ENCODE measurements around the gene GTPBP3. TPM values are rescaled to one million over a fixed set of nuclear protein-coding genes. Genes with fewer than 3 reads are reported as not detected.

Gene GTPBP3
- total RNA-seq, 2 donors from 2014 or later: 20.7 to 72.5 TPM

DNA sequence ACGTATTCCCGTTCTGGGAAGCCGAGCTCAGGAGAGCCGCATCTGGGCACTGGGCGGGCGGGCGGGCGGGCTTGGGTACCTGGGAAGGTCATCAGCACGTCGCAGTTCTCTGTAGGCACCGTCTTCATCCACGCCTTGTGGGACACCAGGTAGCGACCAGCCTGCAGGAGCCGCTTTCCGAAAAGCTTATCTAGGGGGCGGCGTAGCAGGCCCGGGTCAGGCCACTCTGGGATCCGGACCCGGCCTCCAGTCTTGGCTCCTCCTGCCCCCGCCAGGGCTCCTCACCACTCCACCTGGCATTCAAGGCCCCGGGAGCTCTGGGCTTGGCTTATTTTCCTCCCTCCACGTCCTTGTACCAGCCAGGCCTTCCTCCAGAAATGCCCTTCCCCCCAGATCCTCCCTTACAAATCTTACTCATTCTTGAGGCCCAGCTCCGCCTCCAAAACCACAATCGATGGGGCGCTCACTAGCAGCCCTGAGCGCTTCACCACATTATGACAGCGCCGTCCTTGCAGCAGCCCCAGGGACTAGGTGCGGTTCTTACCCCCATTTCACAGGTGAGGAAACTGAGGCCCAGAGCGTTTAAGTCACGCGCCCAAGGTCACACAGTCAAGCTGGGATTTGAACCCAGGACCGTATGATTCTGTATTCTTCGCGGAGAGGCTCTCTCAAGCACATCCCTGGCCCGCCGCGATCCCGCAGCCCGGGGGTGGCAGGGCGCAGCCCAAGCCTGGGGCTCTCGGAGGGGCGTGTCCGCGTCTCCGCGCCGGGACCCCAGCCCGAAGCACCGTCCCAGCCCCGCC is 3.5 kb upstream of the GTPBP3 start:
- Histone ChIP-seq H3K4me1 (ENCODE audit: control insufficient read depth in 1 of 2, low read depth in 2 of 2) (peaks cover 20 to 40% of the 10 kb centered on the region in 2 donors), H3K27ac (peak overlapping the region in 1 of 2 donors; percentile 47), H3K27me3 (replicated peaks; ENCODE audit: insufficient read depth) (no peaks in the 10 kb centered on the region), H3K4me3 (peak overlapping the region; percentile 97), H3K9me3 (no peaks in the 10 kb centered on the region), H3K36me3 (peaks cover 4% of the 10 kb centered on the region)
- ATAC-seq (ENCODE audit: insufficient number of reproducible peaks, low FRiP score, low read depth) (no peak), DNase-seq (ENCODE audit: low spot score) (no peak)
- TF ChIP-seq, protein P1, sequence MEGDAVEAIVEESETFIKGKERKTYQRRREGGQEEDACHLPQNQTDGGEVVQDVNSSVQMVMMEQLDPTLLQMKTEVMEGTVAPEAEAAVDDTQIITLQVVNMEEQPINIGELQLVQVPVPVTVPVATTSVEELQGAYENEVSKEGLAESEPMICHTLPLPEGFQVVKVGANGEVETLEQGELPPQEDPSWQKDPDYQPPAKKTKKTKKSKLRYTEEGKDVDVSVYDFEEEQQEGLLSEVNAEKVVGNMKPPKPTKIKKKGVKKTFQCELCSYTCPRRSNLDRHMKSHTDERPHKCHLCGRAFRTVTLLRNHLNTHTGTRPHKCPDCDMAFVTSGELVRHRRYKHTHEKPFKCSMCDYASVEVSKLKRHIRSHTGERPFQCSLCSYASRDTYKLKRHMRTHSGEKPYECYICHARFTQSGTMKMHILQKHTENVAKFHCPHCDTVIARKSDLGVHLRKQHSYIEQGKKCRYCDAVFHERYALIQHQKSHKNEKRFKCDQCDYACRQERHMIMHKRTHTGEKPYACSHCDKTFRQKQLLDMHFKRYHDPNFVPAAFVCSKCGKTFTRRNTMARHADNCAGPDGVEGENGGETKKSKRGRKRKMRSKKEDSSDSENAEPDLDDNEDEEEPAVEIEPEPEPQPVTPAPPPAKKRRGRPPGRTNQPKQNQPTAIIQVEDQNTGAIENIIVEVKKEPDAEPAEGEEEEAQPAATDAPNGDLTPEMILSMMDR (IDR thresholded peaks at IDR 0.05): no peak

DNA sequence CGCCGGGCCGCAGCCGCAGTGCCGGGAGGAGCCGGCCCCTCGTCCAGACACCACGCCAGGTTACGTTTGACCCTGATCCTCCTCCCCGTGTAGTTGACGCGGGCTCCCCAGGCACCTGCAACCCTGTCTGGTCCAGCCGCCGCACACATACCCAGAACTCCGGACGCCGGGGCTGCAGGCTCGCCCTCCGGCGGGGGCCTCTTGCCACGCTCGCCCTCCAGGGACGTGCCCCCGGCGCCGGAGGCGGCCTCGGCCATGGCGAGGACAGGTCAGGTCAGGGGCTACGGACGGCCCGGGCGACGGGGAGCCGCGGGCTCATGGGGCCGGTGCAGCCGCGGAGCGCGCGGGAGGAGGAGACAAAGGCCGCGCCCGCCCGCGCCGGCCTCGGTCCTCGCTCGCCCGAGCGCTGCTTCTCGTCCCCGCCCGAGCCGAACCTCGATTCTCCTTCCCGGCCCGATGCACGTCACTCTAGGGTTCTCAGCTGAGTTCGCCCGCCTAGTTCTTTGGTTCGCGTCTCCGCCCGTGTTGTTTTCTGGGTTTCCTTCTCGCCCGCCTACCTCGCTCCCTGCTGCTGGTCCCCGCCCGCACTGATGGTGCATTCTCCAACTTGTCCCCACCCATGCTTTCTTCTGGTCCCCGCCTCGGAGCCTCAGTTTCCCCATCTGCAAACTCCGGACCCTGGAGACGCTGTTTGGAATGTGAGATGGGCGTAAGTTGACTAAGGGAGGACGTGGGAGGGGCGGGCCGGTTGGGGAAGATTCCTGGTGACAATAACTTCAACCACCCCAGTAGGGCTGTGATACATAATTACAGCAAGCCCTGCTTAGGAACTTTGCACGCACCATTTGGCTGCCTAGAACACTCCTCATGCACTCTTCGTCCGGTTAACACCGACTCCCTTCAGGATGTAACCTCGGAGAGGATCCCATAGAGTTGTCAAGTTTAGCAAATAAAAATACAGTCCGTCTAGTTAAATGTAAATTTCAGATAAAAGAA is 2.6 kb upstream of the GTPBP3 start, which contains the start of gene ANO8:
TSS of gene ANO8 (minus strand) at position 442 of the 996 bp plus-strand sequence. CDS start at position 257, 185 bp downstream.
- H3K9me3 ChIP-seq: no peaks in the 10 kb centered on the region
- peaks cover 4% of the 10 kb centered on the region for H3K36me3 ChIP-seq
- TF ChIP-seq, protein P1 (IDR thresholded peaks at IDR 0.05): no peak
- ATAC-seq (ENCODE audit: insufficient number of reproducible peaks, low FRiP score, low read depth): peak; percentile 50
- peaks cover 20 to 41% of the 10 kb centered on the region in 2 donors for H3K4me1 ChIP-seq (ENCODE audit: control insufficient read depth in 1 of 2, low read depth in 2 of 2)
- peak; percentile 85 for DNase-seq (ENCODE audit: low spot score)
- peak within 1 kb of the TSS; percentile 38 to 47 for H3K27ac ChIP-seq
- no peaks in the 10 kb centered on the region for H3K27me3 ChIP-seq (replicated peaks; ENCODE audit: insufficient read depth)
- H3K4me3 ChIP-seq: peak within 1 kb of the TSS; percentile 97

DNA sequence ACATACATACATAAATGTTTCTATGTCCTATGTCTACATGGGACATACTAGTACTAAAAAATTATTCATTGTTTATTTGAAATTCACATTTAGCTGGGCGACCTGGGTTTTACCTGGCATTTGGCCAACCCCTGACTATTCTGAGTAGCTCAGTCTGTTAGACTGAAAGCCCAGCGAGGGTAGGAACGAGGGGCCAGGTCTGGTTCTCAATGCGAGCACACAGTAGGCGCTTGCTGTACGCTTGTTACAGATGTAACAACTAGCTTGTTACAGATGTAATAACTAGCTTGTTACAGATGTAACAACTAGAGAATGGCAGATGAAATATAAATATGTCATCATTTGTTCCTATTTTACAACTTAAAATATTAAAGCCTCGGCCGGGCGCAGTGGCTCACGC is 1.8 kb upstream of the GTPBP3 start:
- ATAC-seq (ENCODE audit: insufficient number of reproducible peaks, low FRiP score, low read depth) (no peak), DNase-seq (ENCODE audit: low spot score) (no peak)
- TF ChIP-seq, protein P1 (IDR thresholded peaks at IDR 0.05): no peak
- H3K36me3 ChIP-seq: peaks cover 4% of the 10 kb centered on the region
- no peaks in the 10 kb centered on the region for H3K27me3 ChIP-seq (replicated peaks; ENCODE audit: insufficient read depth)
- H3K9me3 ChIP-seq: no peaks in the 10 kb centered on the region
- no peak overlapping the region for H3K27ac ChIP-seq
- peaks cover 20 to 41% of the 10 kb centered on the region in 2 donors for H3K4me1 ChIP-seq (ENCODE audit: control insufficient read depth in 1 of 2, low read depth in 2 of 2)
- H3K4me3 ChIP-seq: peak overlapping the region; percentile 97

DNA sequence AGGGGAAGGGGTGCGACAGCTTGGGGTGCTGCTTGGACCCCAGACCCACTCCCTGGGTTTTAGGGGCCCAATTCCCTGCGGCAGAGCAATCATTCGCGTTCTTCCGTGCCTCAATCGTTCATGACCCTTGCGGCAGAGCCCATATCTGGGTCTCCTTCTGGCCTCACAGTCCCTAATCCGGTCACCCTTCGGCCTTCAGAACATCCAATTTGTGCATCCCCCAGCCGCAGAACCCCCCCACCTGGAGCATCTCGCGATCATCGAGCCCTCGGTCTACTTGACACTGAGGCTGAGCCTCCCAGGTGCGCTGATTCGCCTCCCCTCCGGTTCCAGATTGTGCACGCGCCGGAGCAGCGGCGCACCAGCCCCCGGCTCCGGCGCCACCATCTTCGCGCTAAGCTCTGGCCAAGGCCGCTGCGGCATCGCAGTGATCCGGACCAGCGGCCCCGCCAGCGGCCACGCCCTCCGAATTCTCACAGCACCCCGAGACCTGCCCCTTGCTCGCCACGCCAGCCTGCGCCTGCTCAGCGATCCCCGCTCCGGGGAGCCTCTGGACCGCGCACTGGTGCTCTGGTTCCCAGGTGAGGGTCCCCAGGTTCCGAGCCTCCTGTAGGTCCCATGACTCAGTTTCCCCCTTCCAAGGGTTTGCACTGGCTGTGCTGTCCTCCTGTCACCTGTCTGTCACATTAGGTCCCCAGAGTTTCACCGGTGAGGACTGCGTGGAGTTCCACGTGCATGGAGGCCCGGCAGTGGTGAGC is 501 bp downstream of the GTPBP3 start:
- H3K27ac ChIP-seq: peak overlapping the region; percentile 3 to 28
- H3K4me1 ChIP-seq (ENCODE audit: control insufficient read depth in 1 of 2, low read depth in 2 of 2): peaks cover 20 to 41% of the 10 kb centered on the region in 2 donors

More for the DNA sequence above, 501 bp downstream of the GTPBP3 start:
- no peaks in the 10 kb centered on the region for H3K27me3 ChIP-seq (replicated peaks; ENCODE audit: insufficient read depth)
- ATAC-seq (ENCODE audit: insufficient number of reproducible peaks, low FRiP score, low read depth) (no peak), DNase-seq (ENCODE audit: low spot score) (no peak)
- peak overlapping the region; percentile 96 for H3K4me3 ChIP-seq
- TF ChIP-seq, protein P1 (IDR thresholded peaks at IDR 0.05): no peak
- peaks cover 9% of the 10 kb centered on the region for H3K36me3 ChIP-seq
- H3K9me3 ChIP-seq: no peaks in the 10 kb centered on the region

Data from thoracic aorta (tissue), 2 donors.